K562 (cell line): ENCODE results near the gene KMO.

ENCODE experiments used
- BRD9 ChIP-seq: fragments of 450-650 bp; IDR thresholded peaks from 2 replicates; pipeline ENCODE4 v1.6.1; 2018; ENCODE audit warnings: low read depth; ENCODE audit not compliant: partially characterized antibody
- ESRRA ChIP-seq: fragments of 450-650 bp; IDR thresholded peaks from 2 replicates; pipeline ENCODE4 v1.6.1; 2014; ENCODE audit warnings: low read depth, mild to moderate bottlenecking, moderate library complexity, borderline replicate concordance
- EZH2 ChIP-seq: IDR thresholded peaks from 2 replicates; pipeline ENCODE4 v1.6.1; 2012; ENCODE audit warnings: low read depth, mild to moderate bottlenecking, inconsistent platforms, low read length, borderline replicate concordance
- HDAC2 ChIP-seq: fragments of 450-650 bp; IDR thresholded peaks from 2 replicates; pipeline ENCODE4 v1.6.1; 2016; ENCODE audit warnings: mild to moderate bottlenecking
- POLR2A ChIP-seq: fragments of 450-650 bp; conservative IDR thresholded peaks from 2 replicates; pipeline ENCODE4 v1.6.1; 2016
- POLR2AphosphoS5 ChIP-seq: IDR thresholded peaks from 2 replicates; pipeline ENCODE4 v1.6.1; 2011; ENCODE audit warnings: mild to moderate bottlenecking, low read depth, low read length, moderate library complexity; ENCODE audit not compliant: control insufficient read depth, insufficient read depth
- REST ChIP-seq, 2 experiments: fragments of 450-650 bp; formaldehyde crosslinking in 1 of 2; IDR thresholded peaks; 2 replicates each; pipeline versions ENCODE4 v1.4.0 to v1.6.1; 2014 to 2020; ENCODE audit warnings: mild to moderate bottlenecking in 2 of 2, borderline replicate concordance in 1 of 2, low read depth in 1 of 2
- SMARCB1 ChIP-seq: IDR thresholded peaks from 2 replicates; pipeline ENCODE4 v1.6.1; 2011; ENCODE audit warnings: improper control_type of control experiment, low read depth; ENCODE audit not compliant: insufficient read length
- ZEB2 ChIP-seq: fragments of 450-650 bp; IDR thresholded peaks from 2 replicates; pipeline ENCODE4 v1.6.1; 2016
- ZKSCAN3 ChIP-seq: fragments of 250-450 bp; sonication (Bioruptor Pico); IDR thresholded peaks from 2 replicates; pipeline ENCODE4 v1.4.0; 2020
- TF ChIP-seq, protein P1 (sequence below), 3 experiments: IDR thresholded peaks in 2 of 3; conservative IDR thresholded peaks in 1 of 3; 2 replicates each; pipeline ENCODE4 v1.5.1; 2011 to 2012; ENCODE audit warnings: low read length in 3 of 3, mild to moderate bottlenecking in 3 of 3, control low read depth in 2 of 3, improper control_type of control experiment in 1 of 3, inconsistent platforms in 1 of 3, low read depth in 1 of 3, mixed read lengths in 1 of 3, moderate library complexity in 1 of 3; ENCODE audit not compliant: insufficient read depth in 2 of 3
- TF ChIP-seq, protein P2 (sequence below): fragments of 250-450 bp; sonication (Bioruptor Pico); IDR thresholded peaks from 2 replicates; pipeline ENCODE4 v1.5.1; 2021; ENCODE audit warnings: mild to moderate bottlenecking

- TF ChIP-seq SMARCB1: no peak
- no peak for TF ChIP-seq POLR2A
- no peak for TF ChIP-seq REST (IDR thresholded peaks at IDR 0.05; ENCODE audit: borderline replicate concordance)
- TF ChIP-seq REST (CRISPR knock-in tag; IDR thresholded peaks at IDR 0.05; ENCODE audit: low read depth): no peak
- no peak for TF ChIP-seq EZH2
- no peak for TF ChIP-seq ZEB2
- TF ChIP-seq HDAC2: no peak
- TF ChIP-seq BRD9: no peak
- TF ChIP-seq, protein P1, sequence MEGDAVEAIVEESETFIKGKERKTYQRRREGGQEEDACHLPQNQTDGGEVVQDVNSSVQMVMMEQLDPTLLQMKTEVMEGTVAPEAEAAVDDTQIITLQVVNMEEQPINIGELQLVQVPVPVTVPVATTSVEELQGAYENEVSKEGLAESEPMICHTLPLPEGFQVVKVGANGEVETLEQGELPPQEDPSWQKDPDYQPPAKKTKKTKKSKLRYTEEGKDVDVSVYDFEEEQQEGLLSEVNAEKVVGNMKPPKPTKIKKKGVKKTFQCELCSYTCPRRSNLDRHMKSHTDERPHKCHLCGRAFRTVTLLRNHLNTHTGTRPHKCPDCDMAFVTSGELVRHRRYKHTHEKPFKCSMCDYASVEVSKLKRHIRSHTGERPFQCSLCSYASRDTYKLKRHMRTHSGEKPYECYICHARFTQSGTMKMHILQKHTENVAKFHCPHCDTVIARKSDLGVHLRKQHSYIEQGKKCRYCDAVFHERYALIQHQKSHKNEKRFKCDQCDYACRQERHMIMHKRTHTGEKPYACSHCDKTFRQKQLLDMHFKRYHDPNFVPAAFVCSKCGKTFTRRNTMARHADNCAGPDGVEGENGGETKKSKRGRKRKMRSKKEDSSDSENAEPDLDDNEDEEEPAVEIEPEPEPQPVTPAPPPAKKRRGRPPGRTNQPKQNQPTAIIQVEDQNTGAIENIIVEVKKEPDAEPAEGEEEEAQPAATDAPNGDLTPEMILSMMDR (IDR thresholded peaks at IDR 0.05 in 2 of 3, conservative IDR thresholded peaks at IDR 0.05 in 1 of 3; ENCODE audit: insufficient read depth in 2 of 3, low read depth in 1 of 3, low read length in 3 of 3): no peak
- no peak for TF ChIP-seq POLR2AphosphoS5
- no peak for TF ChIP-seq ZKSCAN3 (CRISPR knock-in tag)
- TF ChIP-seq, protein P2, sequence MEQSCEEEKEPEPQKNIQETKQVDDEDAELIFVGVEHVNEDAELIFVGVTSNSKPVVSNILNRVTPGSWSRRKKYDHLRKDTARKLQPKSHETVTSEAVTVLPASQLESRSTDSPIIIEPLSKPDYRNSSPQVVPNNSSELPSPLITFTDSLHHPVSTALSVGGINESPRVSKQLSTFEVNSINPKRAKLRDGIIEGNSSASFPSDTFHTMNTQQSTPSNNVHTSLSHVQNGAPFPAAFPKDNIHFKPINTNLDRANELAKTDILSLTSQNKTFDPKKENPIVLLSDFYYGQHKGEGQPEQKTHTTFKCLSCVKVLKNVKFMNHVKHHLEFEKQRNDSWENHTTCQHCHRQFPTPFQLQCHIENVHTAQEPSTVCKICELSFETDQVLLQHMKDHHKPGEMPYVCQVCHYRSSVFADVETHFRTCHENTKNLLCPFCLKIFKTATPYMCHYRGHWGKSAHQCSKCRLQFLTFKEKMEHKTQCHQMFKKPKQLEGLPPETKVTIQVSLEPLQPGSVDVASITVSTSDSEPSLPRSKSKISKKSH (CRISPR knock-in tag): no peak
- TF ChIP-seq ESRRA: no peak
These were observed 83.1 kb downstream of the KMO start for GRCh38 chr1:241615043-241615974.
